NB4 (cell line): Measurements from ENCODE around the gene CPZ.

Experiments
- DNase-seq: peaks from one replicate; pipeline ENCODE4 v3.0.0; 2010; ENCODE audit warnings: low read depth
- H3K4me3 ChIP-seq: one replicate; pipeline ENCODE4 v1.5.1; 2011; ENCODE audit warnings: mild to moderate bottlenecking, low read depth, low read length, moderate library complexity
- MYC ChIP-seq: IDR thresholded peaks from 2 replicates; pipeline ENCODE4 v1.6.1; 2011; ENCODE audit warnings: low read depth, low read length
- POLR2A ChIP-seq: IDR thresholded peaks from 2 replicates; pipeline ENCODE4 v1.6.1; 2011; ENCODE audit warnings: mild to moderate bottlenecking; ENCODE audit not compliant: insufficient read length; ENCODE audit errors: extremely low read depth
- TF ChIP-seq, protein P1 (sequence below): IDR thresholded peaks from 2 replicates; pipeline ENCODE4 v1.6.1; 2011; ENCODE audit warnings: low read depth, low read length
- TF ChIP-seq, protein P2 (sequence below): IDR thresholded peaks from one replicate; pipeline ENCODE4 v1.5.1; 2012; ENCODE audit warnings: low read depth, low read length

CPZ gene

DNA sequence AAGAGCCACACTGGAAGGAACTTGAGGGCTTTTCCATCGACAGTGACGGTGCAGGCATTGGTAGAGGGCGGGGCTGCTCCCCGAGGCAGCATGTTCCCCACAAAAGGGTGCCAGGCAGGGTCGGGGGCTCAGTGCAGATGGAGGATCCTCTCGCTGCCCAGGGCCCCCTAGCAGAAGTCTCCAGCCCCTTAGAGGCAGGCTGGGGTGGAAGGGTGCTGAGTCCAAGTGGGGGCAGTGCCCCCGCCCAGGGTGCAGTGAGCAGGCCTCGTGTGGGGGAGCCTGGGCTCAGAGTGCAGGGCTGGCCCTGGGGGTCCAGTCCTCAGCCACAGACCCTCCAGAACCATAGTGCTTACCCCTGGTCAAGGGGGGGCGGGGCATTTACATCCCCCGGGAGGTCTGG, 9.0 kb downstream of the CPZ start:
- no peak for DNase-seq
- TF ChIP-seq POLR2A (no peak), MYC (no peak)
- no peak overlapping the region for H3K4me3 ChIP-seq

DNA sequence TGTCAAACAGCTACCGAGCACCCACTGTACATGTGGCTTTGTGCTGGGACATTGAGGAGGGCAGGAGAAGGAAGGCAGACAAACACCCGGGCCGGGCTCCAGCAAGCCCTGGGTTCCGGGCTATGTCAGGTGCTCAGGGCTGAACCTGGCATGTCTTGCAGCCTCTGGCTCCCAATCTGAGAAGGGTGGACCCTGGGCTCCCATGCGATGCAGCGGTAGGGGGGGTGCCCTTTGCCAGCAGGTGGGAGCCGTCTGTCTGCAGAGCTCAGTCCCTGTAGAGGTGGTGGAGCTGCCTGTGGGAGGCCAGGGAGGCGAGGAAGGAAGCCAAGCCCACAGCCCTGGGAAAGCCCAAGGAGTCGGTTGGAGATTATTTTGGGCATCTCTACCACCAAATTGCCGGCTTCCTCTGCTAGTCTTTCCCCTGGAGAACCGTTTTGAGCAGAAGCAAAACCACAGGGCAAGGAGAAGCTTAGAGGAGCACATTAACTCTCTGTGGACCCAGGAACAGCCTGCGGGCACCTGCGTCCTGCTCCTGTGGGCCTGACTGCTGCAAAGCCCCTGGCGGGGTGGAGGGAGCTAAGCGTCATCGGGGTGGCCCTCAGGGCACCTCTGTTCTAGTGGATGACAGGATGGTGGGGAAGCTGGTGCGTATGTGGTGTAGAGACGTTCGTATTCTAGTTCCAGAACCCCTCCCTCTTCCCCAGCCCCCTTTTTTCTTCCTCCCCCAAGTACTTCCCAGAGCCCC, 10.3 kb downstream of the CPZ start:
- TF ChIP-seq MYC (no peak), POLR2A (no peak)
- TF ChIP-seq, protein P1, sequence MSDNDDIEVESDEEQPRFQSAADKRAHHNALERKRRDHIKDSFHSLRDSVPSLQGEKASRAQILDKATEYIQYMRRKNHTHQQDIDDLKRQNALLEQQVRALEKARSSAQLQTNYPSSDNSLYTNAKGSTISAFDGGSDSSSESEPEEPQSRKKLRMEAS = no peak
- TF ChIP-seq, protein P2, sequence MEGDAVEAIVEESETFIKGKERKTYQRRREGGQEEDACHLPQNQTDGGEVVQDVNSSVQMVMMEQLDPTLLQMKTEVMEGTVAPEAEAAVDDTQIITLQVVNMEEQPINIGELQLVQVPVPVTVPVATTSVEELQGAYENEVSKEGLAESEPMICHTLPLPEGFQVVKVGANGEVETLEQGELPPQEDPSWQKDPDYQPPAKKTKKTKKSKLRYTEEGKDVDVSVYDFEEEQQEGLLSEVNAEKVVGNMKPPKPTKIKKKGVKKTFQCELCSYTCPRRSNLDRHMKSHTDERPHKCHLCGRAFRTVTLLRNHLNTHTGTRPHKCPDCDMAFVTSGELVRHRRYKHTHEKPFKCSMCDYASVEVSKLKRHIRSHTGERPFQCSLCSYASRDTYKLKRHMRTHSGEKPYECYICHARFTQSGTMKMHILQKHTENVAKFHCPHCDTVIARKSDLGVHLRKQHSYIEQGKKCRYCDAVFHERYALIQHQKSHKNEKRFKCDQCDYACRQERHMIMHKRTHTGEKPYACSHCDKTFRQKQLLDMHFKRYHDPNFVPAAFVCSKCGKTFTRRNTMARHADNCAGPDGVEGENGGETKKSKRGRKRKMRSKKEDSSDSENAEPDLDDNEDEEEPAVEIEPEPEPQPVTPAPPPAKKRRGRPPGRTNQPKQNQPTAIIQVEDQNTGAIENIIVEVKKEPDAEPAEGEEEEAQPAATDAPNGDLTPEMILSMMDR = no peak
- no peak overlapping the region for H3K4me3 ChIP-seq
- DNase-seq = peak; percentile 63

DNA sequence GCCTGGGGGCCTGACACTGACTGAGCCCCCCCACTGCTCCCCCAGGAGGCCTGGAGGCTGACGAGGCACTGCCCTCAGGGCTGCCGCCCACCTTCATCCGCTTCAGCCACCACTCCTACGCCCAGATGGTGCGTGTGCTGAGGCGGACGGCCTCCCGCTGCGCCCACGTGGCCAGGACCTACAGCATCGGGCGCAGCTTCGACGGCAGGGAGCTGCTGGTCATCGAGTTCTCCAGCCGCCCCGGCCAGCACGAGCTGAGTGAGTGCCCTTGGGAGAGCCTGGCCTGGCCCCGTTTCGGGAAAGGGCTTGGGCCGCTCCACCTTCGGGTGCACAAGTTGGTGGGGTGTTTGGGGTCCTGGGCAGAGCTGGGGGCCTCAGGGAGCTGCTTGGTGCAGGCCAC, 11.4 kb downstream of the CPZ start:
- H3K4me3 ChIP-seq = no peak overlapping the region
- no peak for DNase-seq
- TF ChIP-seq, protein P1 = no peak
- TF ChIP-seq MYC = no peak

DNA sequence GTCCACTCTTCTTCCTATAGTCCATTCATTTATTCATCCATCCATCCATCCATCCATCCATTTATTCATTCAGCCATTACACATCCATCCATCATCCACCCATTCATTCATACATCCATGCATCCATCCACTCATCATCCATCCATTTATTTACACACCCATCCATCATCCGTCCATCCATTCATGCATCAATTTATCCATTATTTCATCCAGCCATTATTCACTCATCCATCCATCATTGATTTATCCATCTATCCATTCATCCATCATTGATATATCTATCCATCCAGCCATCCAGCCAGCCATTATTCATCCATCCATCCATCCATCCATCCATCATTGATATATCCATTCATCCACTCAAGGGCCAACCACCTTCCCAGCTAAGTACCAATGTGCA, 12.7 kb downstream of the CPZ start:
- no peak for DNase-seq
- H3K4me3 ChIP-seq = no peak overlapping the region
- no peak for TF ChIP-seq MYC
- TF ChIP-seq, protein P2 = no peak
- no peak for TF ChIP-seq POLR2A
- TF ChIP-seq, protein P1 = no peak

DNA sequence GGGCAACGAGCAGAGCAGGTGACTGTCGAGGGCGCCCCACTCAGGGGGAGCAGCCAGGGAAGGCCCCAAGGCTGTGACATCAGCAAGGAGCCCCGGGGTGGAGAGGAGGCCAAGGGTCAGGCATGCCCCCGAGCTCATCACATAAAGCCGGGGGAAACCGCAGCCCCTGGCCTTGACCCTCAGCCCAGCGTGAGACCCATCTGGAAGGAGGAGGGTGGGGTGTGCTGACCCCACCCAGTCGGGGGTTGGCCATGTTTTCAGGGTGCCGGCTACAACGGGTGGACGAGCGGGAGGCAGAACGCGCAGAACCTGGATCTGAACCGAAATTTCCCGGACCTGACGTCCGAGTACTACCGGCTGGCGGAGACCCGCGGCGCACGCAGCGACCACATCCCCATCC, 13.9 kb downstream of the CPZ start:
- H3K4me3 ChIP-seq = no peak overlapping the region
- no peak for DNase-seq
- TF ChIP-seq MYC = no peak
- TF ChIP-seq, protein P1 = no peak
- TF ChIP-seq POLR2A = no peak
- TF ChIP-seq, protein P2 = no peak

DNA sequence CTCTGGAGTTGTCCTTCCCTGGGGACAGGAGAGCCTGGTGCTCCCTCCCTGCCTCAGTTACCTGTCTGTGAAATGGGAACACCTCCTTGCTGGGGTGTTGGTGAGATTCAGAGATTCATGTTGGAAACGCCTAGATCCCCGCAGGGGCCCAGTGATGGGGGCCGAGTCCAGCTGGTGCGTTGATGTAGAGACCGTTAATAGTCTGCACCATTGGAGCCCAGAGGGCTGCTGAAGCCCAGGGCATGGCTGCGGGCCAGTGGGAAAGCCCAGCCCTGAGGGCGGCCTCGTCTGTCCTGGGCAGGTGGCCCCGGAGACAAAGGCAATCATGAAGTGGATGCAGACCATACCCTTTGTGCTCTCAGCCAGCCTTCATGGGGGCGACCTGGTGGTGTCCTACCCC, 14.4 kb downstream of the CPZ start:
- H3K4me3 ChIP-seq = no peak overlapping the region
- TF ChIP-seq, protein P2 = no peak
- no peak for TF ChIP-seq POLR2A
- TF ChIP-seq, protein P1 = no peak
- TF ChIP-seq MYC = no peak
- DNase-seq = no peak
